HG03280 (cell line): ENCODE data around the gene MOB3B.

Source experiments
- ATAC-seq: cut with Tn5 transposase; IDR thresholded peaks from one replicate; pipeline ENCODE4 v1.9.1; 2021; ENCODE audit warnings: mild to moderate bottlenecking, moderate library complexity; ENCODE audit not compliant: unreplicated experiment

The MOB3B gene

DNA sequence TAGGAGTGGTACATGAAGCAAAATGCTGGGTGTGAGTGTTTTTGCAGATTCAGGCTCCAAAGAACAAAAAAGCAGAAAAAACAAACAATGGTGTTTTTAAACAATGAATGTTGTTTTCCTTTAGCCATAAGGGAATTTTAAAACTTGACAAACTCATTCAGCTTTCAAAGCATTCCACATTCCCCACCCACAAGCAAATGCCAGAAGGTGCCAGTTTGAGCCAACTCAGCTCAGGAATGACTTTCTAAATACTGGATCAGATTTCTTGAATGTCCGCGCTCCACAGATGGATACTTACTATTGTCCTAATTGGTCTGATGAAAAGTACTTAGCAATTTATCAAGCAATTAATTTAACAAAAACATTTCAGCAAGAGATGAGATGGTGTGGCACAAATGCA, 12.9 kb upstream of the MOB3B start:
- ATAC-seq = no peak

DNA sequence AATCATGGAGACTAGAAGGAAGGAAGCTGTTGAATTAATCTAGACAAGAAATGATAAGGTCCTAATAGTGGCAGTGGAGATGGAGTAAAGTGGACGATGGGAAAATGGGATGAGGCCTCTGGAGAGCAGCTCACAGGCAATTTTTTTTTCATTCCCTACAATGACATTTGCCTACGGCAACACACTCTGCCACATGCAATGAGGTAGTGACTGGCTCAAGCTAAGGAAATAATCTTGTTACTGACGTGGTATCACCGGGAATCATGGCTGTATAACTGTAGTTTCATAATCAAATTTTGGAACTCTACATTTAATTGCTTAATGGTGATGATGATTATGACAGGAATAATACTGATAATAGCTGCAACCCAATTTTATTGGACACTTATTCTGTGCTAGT, 12.1 kb upstream of the MOB3B start:
- no peak for ATAC-seq

DNA sequence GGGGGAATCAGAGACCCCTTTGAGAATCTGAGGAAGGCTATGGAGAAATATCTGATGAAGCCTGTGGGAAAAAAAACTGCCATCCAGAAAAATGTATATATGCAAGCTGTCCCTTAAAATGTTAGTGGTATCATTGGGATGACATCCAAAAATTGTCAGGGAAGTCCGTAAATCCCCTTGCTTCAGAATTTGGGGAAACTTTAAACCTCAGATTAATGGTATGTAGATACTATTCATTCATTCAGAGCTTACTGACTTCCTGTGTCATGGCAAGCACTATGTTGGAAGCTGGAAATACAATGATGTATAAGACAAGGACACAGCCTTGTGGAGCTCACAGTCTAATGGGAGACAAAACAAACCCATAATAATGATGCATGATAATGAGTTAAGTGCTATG, 10.9 kb upstream of the MOB3B start:
- ATAC-seq = no peak

DNA sequence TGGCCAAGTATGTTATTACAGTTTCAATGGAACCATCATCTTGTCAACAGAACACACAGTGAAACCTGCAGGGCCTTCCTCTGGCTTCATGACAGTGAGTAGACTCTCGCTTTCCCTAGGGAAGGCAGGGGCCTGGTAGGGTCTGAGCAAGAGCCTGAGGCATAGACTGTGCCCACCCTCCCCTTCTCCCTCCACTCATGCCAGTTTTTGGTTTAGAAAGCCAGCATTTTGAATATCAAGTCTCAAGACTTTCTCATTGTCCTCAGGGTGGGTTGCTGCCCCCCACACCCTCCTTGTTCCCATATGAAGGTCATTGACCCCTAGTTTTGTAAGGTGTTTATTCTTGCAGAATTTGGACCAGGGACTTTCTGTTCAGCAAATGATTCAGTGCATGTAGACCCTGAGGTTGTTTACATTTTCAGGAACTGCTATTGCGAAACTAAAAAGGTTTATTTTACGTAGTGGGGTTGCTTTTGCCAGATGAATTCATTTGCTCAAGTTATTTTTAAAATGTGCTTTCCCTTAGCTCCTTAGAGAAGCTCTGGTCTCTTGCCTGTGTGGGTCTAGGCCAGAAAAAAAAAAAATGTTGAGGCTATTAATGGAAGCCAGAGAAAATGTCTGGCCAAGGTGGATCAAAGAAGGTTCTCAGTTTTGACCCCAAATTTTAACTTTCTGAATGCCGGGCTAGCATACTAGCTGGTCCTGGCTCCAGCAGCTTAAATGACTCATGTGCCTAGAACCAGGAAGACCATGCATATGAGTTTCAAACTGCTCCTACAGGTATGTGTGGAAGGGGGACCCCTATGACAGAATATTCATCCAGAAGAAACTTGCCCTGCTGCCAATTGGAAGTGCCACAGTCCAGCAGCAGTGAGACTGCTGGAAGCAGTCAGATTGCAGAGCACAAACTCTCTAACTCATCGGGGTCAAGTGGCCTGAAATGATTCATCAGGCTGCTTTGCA, 10.1 kb upstream of the MOB3B start:
- no peak for ATAC-seq

- no peak for ATAC-seq
These were observed 9.0 kb upstream of the MOB3B start for GRCh38 chr9:27538647-27539046.

DNA sequence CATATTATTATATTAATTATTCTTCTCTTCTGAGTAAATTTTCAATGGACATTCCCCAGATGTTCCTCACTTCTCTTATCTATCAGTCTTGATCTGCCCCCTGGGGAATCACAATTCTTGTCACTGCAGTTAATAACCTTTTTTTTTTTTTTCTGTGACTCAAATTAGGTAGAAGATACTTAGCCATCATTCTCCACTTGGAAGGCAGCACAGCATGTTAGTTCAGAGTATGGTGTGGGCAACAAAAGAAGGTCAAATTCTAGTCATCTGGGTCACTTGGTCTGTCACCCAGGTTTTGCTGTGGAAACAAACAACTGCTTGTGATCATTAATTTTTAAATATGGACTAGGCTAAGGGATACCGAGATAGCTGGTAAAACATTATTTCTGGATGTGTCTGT, 8.1 kb upstream of the MOB3B start:
- no peak for ATAC-seq

DNA sequence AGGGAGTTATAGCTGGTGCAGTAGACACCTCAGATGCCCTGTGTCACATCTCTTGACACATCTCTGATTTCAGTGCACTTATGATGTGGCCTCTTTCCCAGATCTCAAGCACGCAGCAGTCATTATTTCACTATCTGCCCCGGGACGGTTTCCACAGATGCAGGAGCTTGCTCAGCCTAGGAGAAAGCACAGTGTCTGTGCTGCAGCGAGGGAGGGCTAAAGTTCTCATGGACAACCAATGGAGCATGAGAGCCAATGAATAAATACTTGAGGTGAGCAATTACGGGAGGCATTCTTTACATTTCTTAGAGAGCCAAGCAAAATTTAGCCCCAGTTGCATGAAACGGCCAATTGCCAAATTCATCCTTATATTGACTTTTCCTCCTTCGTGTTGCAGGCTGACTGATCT, 7.4 kb upstream of the MOB3B start:
- no peak for ATAC-seq

- ATAC-seq = no peak
These were observed 6.6 kb upstream of the MOB3B start for GRCh38 chr9:27536168-27536567.

DNA sequence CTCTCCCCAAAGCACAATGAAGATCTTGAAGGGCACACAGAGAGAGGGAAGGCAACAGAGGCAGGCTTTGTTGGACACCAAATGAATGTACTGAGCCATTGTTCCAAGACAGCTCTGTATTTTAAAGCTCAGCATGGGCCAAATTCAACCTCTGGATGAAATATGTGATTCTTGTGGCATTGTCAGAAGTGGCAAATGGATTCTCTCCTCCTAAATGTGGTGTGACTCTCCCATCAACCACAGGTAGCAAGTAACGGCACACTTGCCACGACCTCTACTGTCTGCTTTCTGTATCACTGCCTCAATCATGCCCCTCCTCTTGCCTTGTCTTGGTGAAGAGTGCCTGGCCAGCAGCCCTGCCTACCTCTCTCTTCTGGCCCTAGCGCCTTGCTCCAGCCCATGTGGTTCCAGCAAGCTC, 6.1 kb upstream of the MOB3B start:
- peak; percentile 64 for ATAC-seq

DNA sequence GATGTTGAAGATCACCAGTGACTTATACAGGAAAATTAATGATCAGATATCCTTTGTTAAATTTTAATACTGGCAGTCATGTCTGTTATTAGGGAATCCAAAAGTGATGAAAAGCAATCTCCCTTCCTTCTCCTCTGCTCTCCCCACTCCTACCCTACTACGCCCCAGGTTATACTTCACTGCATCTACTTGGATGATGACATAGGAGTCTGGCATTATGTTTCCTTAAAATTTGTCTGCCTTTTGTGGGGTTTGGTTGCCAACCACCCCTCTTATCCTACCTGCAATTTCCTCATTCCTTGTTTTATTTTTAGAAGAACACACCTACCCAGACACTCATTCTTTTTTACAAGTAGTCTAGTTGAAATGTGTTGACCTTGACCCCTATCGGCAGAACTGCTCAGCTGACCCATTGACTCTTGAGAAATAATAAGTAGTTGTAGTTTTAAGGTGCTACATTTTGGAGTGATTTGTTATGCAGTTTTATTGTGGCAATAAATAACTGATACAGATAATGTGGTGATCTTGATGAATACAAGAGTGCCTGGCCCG, 5.1 kb upstream of the MOB3B start:
- no peak for ATAC-seq

DNA sequence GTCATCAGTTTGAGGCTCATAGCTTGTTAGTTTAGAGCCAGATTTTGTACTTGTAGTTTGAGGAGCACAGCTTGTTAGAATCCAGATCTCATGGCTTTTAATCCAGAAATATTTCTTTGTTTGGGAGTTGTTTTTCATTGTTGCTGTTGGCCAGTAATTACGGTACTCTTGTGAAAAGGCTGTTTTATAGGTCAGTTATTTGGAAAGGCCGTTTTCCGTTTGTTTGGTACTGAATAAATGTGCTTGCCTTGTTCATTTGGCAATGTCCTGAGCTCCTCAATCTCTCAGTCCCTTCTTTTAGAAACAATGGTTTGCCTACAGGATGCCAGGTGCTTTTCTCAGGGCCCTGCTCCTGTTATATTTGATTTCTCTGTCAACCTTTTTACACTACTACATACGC, 4.5 kb upstream of the MOB3B start:
- no peak for ATAC-seq

GRCh38 chr9:27533311-27533710, 3.7 kb upstream of the MOB3B start:
- ATAC-seq = no peak

GRCh38 chr9:27532046-27532445, 2.4 kb upstream of the MOB3B start:
- no peak for ATAC-seq

- ATAC-seq = no peak
These were observed 1.5 kb upstream of the MOB3B start for GRCh38 chr9:27530915-27531755.

- ATAC-seq = peak; percentile 46
These were observed 713 bp downstream of the MOB3B start for GRCh38 chr9:27528886-27529315.

DNA sequence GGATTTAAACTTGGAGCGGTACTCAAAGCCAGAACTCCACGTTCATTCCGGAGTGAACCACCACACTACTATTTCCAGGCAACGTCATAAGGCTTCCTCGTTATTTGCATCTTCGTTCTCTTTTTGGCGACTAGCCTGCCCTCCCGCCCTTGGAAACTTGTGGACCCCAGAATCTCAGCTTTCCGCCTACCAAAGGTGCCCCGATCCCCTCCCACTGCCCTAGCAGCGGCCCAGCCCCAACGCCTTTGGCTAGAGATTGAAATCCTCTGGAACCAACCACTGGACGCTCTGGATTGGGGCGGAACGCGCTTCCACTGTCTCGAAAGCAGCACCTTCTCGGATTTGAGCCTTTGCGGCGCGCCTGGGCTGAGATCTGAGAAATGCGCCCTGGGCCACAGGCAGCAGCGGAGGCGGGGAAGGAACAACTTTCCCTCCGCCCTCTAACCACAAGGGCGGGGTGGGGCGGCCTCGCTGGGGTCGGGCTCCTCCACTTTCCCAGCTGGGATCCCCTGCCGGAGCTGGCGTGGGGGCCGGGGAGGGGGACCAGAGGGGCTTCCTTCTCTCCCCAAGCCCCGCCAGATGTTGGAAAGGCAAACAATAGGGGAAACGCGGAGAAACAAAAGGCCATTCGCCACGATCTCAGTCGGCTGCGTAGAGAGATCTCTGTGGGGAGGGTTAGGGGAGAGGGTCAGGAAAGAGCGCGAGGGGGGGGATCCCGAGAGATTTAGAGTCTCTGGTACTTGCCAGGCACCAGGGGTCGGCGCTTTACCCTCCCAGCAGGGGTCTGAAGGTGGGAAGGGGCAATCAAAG, 1.3 kb downstream of the MOB3B start:
- peak; percentile 37 for ATAC-seq

DNA sequence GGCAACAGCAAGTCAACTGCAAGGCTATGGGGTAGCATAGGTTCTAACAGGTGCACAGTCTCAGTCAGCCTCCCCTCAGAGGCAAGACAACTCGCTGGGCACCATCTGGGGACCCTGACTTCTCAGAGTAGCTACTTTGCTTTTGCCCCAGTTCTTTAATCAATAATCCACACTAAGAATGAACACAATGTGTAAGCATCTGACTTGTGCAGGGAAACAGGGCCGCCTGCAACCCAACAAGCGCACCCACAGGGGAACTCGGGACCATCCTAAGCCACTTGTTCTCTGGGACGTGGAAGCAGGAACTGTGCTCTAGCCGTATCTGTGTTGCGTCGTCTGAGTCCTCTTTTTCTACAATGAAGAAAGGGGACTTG, 1.9 kb downstream of the MOB3B start:
- ATAC-seq = no peak

DNA sequence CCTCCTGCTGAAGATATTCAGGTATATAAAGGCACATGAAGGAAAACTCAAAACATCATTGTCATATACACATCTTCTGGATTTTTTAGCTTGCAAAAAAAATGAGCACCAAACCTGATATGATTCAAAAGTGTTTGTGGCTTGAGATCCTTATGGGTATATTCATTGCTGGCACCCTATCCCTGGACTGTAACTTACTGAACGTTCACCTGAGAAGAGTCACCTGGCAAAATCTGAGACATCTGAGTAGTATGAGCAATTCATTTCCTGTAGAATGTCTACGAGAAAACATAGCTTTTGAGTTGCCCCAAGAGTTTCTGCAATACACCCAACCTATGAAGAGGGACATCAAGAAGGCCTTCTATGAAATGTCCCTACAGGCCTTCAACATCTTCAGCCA, 5.4 kb downstream of the MOB3B start, which contains the start of gene IFNK:
IFNK (plus strand) TSS at position 55 of the 400 bp plus-strand sequence; CDS start at position 102, 47 bp downstream.
- ATAC-seq = no peak

DNA sequence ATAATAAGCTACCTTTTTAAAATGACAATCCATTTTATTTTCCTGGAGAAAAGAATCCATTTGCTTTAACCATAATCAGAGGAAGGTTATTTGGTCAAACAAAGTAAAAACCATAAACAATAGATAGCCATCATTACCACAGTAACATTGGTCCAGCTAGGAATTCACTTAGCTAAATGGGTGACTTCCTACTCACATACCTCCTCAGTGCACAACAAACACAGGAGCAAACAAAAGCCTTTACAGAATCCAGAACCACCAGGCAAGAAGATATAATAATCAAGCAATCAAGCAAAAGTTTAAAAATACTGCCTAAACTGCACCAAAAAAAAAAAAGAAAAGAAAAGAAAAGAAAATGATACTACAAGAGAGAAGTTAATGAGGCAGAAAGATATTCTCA, 6.5 kb downstream of the MOB3B start:
- ATAC-seq = no peak

DNA sequence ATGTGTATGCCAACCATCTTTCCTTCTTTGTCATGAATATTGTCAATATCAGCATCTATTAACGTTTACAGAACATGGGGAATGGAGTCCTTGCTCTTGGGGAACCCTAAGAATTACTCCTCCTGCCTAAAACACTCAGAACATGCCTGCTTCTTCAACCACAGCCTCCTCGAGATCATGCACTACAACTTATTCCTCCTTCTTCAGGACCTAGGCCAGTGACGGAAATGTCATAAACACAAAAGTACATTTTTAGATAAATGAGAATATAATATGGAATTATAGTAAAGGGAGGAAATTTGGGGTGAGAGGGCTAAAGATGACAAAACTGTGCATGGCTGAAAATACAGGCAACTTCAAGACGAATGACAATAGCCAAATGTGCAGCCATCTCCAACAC, 8.6 kb downstream of the MOB3B start:
- ATAC-seq = no peak
